T-helper 17 cell (primary cell): Measurements from ENCODE around the gene MAK. TPM values are rescaled to one million over a fixed set of nuclear protein-coding genes. Genes with fewer than 3 reads are reported as not detected.
"Not testable (repeated sequence)": the region's sequence is repeated elsewhere in the genome, so short reads cannot be mapped to it uniquely, and the experiment has no call there.

Experiments
- ATAC-seq: fragments of 150-1000 bp; cut with Tn5 transposase; 2 replicates; pipeline ENCODE4 v1.10.0; 2021; ENCODE audit warnings: mild to moderate bottlenecking, moderate library complexity
- DNase-seq, 3 donors: peaks; one replicate each; pipeline versions ENCODE4 v3.0.0 to v3.0.0-alpha.2; 2020 to 2021
- H3K9me3 ChIP-seq: one replicate; pipeline ENCODE4 v1.7.0; 2013; ENCODE audit warnings: low read length, mild to moderate bottlenecking; ENCODE audit not compliant: control insufficient read depth, poor library complexity, severe bottlenecking
- H3K27ac Mint-ChIP-seq: one replicate; pipeline ENCODE4 v1.8.0; 2022; ENCODE audit warnings: mild to moderate bottlenecking, moderate library complexity, mixed read lengths
- H3K27me3 Mint-ChIP-seq: one replicate; pipeline ENCODE4 v1.8.0; 2022; ENCODE audit warnings: mixed read lengths
- H3K36me3 Mint-ChIP-seq: one replicate; pipeline ENCODE4 v1.8.0; 2022; ENCODE audit warnings: low read depth, mixed read lengths
- H3K4me1 Mint-ChIP-seq: one replicate; pipeline ENCODE4 v1.8.0; 2022; ENCODE audit warnings: mild to moderate bottlenecking, mixed read lengths
- H3K4me3 Mint-ChIP-seq: one replicate; pipeline ENCODE4 v1.8.0; 2022; ENCODE audit warnings: mild to moderate bottlenecking, moderate library complexity, mixed read lengths
- total RNA-seq, 4 donors: library from RNA in 2 of 4; stranded (reverse) in 2 of 4; gene quantifications; one replicate each; pipeline ENCODE4 v1.2.3 and lab custom pipeline; 2022 to 2026

The MAK gene
- total RNA-seq, 2 donors from 2014 or later = 0.75 to 0.78 TPM

DNA sequence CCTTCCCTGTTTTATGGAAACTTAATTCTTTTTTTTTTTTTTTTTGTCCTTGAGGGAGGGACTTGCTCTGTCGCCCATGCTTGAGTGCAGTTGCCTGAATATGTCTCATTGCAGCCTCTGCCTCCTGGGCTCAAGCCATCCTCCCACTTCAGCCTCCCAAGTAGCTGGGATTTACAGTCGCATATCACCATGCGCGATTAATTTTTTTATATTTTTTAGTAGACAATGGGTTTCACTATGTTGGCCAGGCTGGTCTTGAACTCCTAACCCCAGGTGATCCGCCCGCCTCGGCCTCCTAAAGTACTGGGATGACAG lies 114.8 kb downstream of the MAK start:
- DNase-seq (no peak), ATAC-seq (no peak)
- Mint-ChIP-seq H3K27ac (peak overlapping the region; percentile 88), H3K4me1 (peaks cover 34% of the 10 kb centered on the region), H3K36me3 (peaks cover 7% of the 10 kb centered on the region), H3K4me3 (peak overlapping the region; percentile 98), H3K27me3 (no peaks in the 10 kb centered on the region)
- H3K9me3 ChIP-seq = no peaks in the 10 kb centered on the region

DNA sequence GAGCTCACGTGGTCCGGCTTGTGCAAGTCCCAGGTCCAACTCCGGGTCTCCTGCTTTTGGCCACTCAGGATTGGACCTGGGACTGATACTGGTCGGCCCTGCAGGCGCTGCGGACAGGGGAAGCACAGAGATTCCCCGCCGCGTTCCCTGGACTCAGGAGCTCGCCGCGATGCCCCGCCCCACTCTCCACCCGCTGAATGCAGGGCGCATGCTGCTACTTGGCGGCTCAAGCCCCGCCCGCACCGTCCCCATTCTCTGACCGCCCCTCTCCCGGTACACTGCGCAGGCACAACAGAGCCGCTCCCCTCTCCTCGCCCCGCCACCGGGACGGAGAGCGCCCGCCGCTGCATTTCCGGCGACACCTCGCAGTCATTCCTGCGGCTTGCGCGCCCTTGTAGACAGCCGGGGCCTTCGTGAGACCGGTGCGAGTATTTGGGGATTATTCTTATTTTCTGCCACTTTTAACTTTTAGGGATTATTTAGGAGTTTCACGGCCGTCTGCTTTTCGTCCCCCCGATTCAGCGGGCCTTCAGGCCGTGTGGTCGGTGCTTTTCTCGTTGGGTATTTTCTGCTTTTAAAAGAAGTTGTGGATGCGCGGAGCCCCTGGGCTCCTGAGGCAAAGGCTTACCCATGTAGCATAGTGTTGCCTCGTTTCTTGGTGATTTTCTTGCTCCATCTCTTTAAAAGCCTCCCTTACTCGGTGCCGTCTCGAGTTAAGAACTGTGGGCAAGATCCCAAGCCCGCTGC lies 115.3 kb downstream of the MAK start, which contains the start of gene TMEM14C:
TMEM14C (plus strand) TSS at position 251 of the 747 bp plus-strand sequence. CDS start 1,544 bp downstream, outside the sequence.
- Mint-ChIP-seq H3K27ac (peak within 1 kb of the TSS; percentile 88), H3K27me3 (no peaks in the 10 kb centered on the region), H3K4me1 (peaks cover 30% of the 10 kb centered on the region), H3K36me3 (peaks cover 4% of the 10 kb centered on the region), H3K4me3 (peak within 1 kb of the TSS; percentile 98)
- peak; percentile 84 for ATAC-seq
- H3K9me3 ChIP-seq = no peaks in the 10 kb centered on the region
- peak; percentile 42 to 71 (median 67) for DNase-seq

GRCh38 chr6:10722570-10722819 lies 115.8 kb downstream of the MAK start:
- H3K27me3 Mint-ChIP-seq = no peaks in the 10 kb centered on the region
- no peaks in the 10 kb centered on the region for H3K9me3 ChIP-seq
- no peak for ATAC-seq
- no peak for DNase-seq
- H3K4me3 Mint-ChIP-seq = peak overlapping the region; percentile 98
- H3K4me1 Mint-ChIP-seq = peaks cover 27% of the 10 kb centered on the region
- peaks cover 2% of the 10 kb centered on the region for H3K36me3 Mint-ChIP-seq
- H3K27ac Mint-ChIP-seq = peak overlapping the region; percentile 88

DNA sequence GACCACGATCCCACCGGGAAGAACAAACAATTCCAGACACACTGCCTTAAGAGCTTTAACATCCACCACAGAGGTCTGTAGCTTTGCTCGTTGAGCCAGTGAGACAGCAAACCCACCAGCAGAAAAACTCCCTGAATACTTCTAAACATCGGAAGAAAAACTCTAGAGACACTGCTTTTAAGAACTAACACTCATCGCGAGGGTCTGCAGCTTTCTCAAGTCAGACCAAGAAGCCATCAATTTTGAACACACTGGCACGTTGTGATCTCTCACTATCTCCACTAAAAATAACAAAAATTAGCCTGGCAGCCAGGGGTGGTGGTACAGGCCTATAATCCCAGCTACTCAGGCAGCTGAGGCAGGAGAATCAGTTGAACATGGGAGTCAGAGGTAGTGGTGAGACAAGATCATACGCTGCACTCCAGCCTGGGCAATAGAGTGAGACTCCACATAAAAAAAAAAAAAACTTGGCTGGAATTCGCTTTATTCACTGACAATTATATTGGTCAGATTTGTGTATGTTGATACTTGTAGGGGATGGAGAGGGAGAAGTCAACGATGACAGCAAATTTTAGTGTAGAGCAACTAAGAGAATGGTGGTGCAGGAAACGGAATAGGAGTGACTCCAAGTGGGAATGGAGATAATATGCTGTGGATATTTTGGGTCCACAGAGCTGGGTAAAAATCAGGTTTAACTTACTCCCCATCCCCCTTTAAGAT lies 116.3 kb downstream of the MAK start:
- no peak for ATAC-seq
- no peaks in the 10 kb centered on the region for H3K9me3 ChIP-seq
- Mint-ChIP-seq H3K27ac (peak overlapping the region; percentile 88), H3K36me3 (no peaks in the 10 kb centered on the region), H3K4me1 (peaks cover 27% of the 10 kb centered on the region), H3K27me3 (no peaks in the 10 kb centered on the region), H3K4me3 (peak overlapping the region; percentile 98)
- no peak for DNase-seq

DNA sequence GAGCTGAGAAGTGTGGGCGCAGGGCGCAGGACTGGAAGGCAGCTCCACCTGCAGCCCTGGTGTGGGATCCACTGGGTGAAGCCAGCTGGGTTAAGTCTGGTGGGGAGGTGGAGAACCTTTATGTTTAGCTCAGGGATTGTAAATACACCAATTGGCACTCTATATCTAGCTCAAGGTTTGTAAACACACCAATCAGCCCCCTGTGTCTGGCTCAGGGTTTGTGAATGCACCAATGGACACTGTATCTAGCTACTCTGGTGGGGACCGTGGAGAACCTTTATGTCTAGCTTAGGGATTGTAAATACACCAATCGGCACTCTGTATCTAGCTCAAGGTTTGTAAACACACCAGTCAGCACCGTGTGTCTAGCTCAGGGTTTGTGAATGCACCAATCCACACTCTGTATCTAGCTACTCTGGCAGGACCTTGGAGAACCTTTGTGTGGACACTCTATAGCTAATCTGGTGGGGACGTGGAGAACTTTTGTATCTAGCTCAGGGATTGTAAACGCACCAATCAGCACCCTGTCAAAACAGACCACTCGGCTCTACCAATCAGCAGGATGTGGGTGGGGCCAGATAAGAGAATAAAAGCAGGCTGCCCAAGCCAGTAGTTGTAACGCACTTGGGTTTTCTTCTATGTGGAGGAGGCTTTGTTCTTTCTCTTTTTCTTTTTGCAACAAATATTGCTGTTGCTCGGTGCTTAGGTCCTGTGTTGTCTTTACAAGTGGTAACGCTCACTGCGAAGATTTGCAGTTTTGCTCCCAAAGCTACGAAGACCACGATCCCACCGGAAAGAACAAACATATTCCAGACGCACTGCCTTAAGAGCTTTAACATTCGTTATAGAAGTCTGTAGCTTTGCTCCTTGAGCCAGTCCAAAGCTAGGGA lies 117.1 kb downstream of the MAK start:
- Mint-ChIP-seq H3K4me1 (peaks cover 27% of the 10 kb centered on the region), H3K27ac (peak overlapping the region; percentile 88)
- not testable (repeated sequence) for DNase-seq

DNA sequence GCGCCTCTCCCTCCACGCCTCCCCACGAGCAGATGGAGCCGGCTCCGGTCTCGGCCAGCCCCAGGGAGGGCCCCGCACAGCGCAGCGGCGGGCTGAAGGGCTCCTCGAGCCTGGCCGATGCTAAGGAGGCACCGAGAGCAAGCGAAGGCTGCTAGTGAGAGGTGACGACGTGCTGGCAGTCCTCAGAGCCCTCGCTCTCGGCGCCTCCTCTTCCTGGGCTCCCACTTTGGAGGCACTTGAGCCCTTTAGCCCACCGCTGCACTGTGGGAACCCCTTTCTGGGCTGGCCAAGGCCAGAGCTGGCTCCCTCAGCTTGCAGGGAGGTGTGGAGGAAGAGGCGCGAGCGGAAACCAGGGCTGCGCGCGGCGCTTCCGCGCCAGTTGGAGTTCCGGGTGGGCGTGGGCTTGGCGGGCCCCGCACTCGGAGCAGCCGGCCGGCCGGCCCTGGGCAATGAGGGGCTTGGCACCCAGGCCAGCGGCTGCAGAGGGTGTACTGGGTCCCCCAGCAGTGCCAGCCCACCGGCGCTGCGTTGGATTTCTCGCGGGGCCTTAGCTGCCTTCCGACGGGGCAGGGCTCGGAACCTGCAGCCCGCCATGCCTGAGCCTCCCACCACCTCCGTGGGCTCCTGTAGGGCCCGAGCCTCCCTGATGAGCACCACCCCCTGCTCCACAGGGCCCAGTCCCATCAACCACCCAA lies 117.9 kb downstream of the MAK start:
- H3K27ac Mint-ChIP-seq = no peak overlapping the region
- no peaks in the 10 kb centered on the region for H3K9me3 ChIP-seq
- ATAC-seq (peak; percentile 63), DNase-seq (peak; percentile 36 to 50 (median 43))
- no peaks in the 10 kb centered on the region for H3K27me3 Mint-ChIP-seq
- peaks cover 24% of the 10 kb centered on the region for H3K4me1 Mint-ChIP-seq
- peak overlapping the region; percentile 98 for H3K4me3 Mint-ChIP-seq
- no peaks in the 10 kb centered on the region for H3K36me3 Mint-ChIP-seq

More for the DNA sequence above, 117.1 kb downstream of the MAK start:
- ATAC-seq, H3K36me3 Mint-ChIP-seq, H3K9me3 ChIP-seq, H3K27me3 Mint-ChIP-seq: not testable (repeated sequence)
- H3K4me3 Mint-ChIP-seq = peak overlapping the region; percentile 98

GRCh38 chr6:10719964-10720264 lies 118.4 kb downstream of the MAK start:
- DNase-seq = no peak
- no peak for ATAC-seq
- peaks cover 23% of the 10 kb centered on the region for H3K4me1 Mint-ChIP-seq
- no peaks in the 10 kb centered on the region for H3K27me3 Mint-ChIP-seq
- peak overlapping the region; percentile 98 for H3K4me3 Mint-ChIP-seq
- no peaks in the 10 kb centered on the region for H3K9me3 ChIP-seq
- no peaks in the 10 kb centered on the region for H3K36me3 Mint-ChIP-seq
- H3K27ac Mint-ChIP-seq = no peak overlapping the region

GRCh38 chr6:10719296-10719963 lies 118.9 kb downstream of the MAK start:
- Mint-ChIP-seq H3K36me3 (no peaks in the 10 kb centered on the region), H3K27ac (no peak overlapping the region), H3K4me3 (peak overlapping the region; percentile 98), H3K27me3 (no peaks in the 10 kb centered on the region), H3K4me1 (peaks cover 22% of the 10 kb centered on the region)
- DNase-seq (peak in 1 of 3 donors; percentile 21), ATAC-seq (peak; percentile 25)
- no peaks in the 10 kb centered on the region for H3K9me3 ChIP-seq

DNA sequence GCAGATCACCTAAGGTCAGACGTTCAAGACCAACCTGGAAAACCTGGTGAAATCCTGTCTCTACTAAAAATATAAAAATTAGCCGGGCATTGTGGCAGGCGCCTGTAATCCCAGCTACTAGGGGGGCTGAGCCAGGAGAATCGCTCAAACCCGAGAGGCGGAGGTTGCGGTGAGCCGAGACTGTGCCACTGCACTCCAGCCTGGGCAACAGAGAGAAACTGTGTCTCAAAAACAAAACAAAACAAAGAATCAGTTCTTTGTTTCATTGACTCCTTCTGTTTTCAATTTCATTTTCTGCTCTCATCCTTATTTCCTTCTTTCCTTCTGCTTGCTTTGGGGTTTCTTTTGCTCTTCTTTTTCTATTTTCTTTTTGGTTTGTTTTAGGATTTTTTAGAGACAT lies 124.4 kb downstream of the MAK start:
- ATAC-seq (no peak), DNase-seq (no peak)
- Mint-ChIP-seq H3K36me3 (no peaks in the 10 kb centered on the region), H3K27ac (no peak overlapping the region), H3K4me3 (no peak overlapping the region), H3K4me1 (peaks cover 5% of the 10 kb centered on the region), H3K27me3 (no peaks in the 10 kb centered on the region)
- H3K9me3 ChIP-seq = no peaks in the 10 kb centered on the region

Other genes with a start within 250 kb of the MAK start
- 1 to 10 TPM in 1 of 2 donors, not detected in 1; 1.6 TPM for gene C6orf52, start 143.9 kb downstream of the MAK start, total RNA-seq
- 1 to 10 TPM; 4.3 to 6.3 TPM for gene PAK1IP1, start 143.6 kb downstream of the MAK start, total RNA-seq
- 10 to 100 TPM; 31.5 to 37.5 TPM for gene TMEM14C, start 115.5 kb downstream of the MAK start, total RNA-seq
- gene TMEM14B, start 90.7 kb downstream of the MAK start, total RNA-seq = 10 to 100 TPM; 50.8 to 59.8 TPM
- gene GCM2, start 43.5 kb upstream of the MAK start, total RNA-seq = not detected
- not detected for gene SYCP2L, start 48.5 kb upstream of the MAK start, total RNA-seq
- not detected for gene ELOVL2, start 205.8 kb upstream of the MAK start, total RNA-seq